OCI-LY1 (cell line): ENCODE data around the gene RCN1.

ENCODE experiments used
- CTCF ChIP-seq: fragments of 200-600 bp; sonication (generic), shearing (Covaris generic); IDR thresholded peaks from 2 replicates; pipeline ENCODE4 v1.5.1; 2017; ENCODE audit warnings: mild to moderate bottlenecking, antibody characterized with exemption, low read length, moderate library complexity, mixed read lengths
- EZH2 ChIP-seq: fragments of 200-600 bp; sonication (generic), shearing (Covaris generic); IDR thresholded peaks from 2 replicates; pipeline ENCODE4 v1.8.0; 2017; ENCODE audit warnings: borderline replicate concordance, mixed run types, mild to moderate bottlenecking, antibody characterized with exemption, low read length, moderate library complexity, mixed read lengths

DNA sequence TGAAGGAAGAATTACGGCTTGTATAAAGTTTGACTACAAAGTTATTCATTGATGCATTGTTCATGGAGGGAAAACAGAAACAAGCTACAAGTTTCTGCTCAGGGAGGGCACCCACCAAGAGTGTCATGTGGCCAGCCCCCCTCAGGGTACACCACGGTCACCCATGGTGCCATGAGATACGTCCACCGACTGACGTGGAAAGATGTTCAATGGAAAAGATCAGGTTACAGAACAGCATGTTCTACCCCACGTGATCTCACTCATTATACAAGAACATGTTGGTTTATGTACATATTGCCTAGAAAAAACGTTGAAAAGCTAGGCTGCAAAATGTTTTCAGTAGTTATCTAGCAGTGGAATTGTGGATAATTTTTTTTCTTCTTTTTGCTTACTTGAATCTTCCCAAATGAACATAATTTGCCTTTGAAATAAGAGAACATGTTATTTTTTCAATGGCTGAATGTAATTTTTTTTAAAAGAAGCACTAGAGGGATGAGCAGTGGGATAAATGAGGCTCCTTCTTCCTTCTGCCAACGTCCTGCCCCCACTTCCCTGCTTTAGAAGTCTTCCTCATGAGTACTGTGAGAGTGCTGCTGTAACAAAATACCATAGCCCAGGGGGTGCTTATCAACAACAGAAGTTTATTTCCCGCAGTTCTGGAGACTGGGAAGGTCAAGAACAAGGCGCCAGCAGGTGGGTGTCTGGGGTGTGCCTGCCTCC is 22.5 kb downstream of the RCN1 start:
- no peak for TF ChIP-seq CTCF
- TF ChIP-seq EZH2, result no peak
